A673 (cell line): Measurements from ENCODE around the gene ITM2C. TPM values are rescaled to one million over a fixed set of nuclear protein-coding genes. Genes with fewer than 3 reads are reported as not detected.

Source experiments
- BruUV-seq: library from RNA; stranded (reverse); fragments of 400-500 nt; replicated peaks from 2 replicates; lab custom pipeline; 2021; lab: Mats Ljungman, UMichigan
- CTCF ChIA-PET: fragments of 300-600 bp; sonication (Branson Sonifier 250); formaldehyde crosslinking; loops from one replicate; lab custom pipeline; 2022; ENCODE audit warnings: antibody characterized with exemption; lab: Charles Lee
- POLR2A ChIA-PET: fragments of 300-600 bp; sonication (Branson Sonifier 250); formaldehyde crosslinking; loops from one replicate; lab custom pipeline; 2022; ENCODE audit warnings: antibody characterized with exemption; ENCODE audit not compliant: low non-redundant PET; lab: Charles Lee
- DNase-seq: peaks from one replicate; pipeline ENCODE4 v3.0.0-alpha.2; 2015; ENCODE audit warnings: low spot score
- H3K27ac ChIP-seq: fragments of 200-600 bp; sonication (generic); 2 replicates; pipeline ENCODE4 v1.5.1; 2016; ENCODE audit warnings: mixed run types, low read depth, mild to moderate bottlenecking, mixed read lengths, antibody characterized with exemption, low read length; ENCODE audit not compliant: poor library complexity, severe bottlenecking
- H3K27me3 ChIP-seq: fragments of 200-600 bp; sonication (generic); replicated peaks from 2 replicates; pipeline ENCODE4 v1.6.1; 2017; ENCODE audit warnings: mixed run types, low read depth, mild to moderate bottlenecking, mixed read lengths, antibody characterized with exemption, low read length; ENCODE audit not compliant: insufficient read depth, poor library complexity
- H3K36me3 ChIP-seq: fragments of 200-600 bp; sonication (generic); 2 replicates; pipeline ENCODE4 v1.6.1; 2016; ENCODE audit warnings: mixed run types, mild to moderate bottlenecking, mixed read lengths, antibody characterized with exemption, low read length; ENCODE audit not compliant: insufficient read depth, poor library complexity, severe bottlenecking
- H3K4me1 ChIP-seq: fragments of 200-600 bp; sonication (generic); 2 replicates; pipeline ENCODE4 v1.6.1; 2017; ENCODE audit warnings: mixed run types, mild to moderate bottlenecking, mixed read lengths, antibody characterized with exemption, low read length; ENCODE audit not compliant: insufficient read depth, poor library complexity, severe bottlenecking
- H3K4me3 ChIP-seq: fragments of 200-600 bp; sonication (generic); 2 replicates; pipeline ENCODE4 v1.5.1; 2016; ENCODE audit warnings: low read depth, mixed run types, mild to moderate bottlenecking, mixed read lengths, low read length; ENCODE audit not compliant: poor library complexity, severe bottlenecking
- H3K9me3 ChIP-seq: fragments of 200-600 bp; sonication (generic); 2 replicates; pipeline ENCODE4 v1.6.1; 2016; ENCODE audit warnings: mixed run types, low read depth, mild to moderate bottlenecking, mixed read lengths, antibody characterized with exemption, low read length; ENCODE audit not compliant: poor library complexity, severe bottlenecking
- CTCF ChIP-seq: fragments of 300-800, 200-600 bp; sonication (generic); conservative IDR thresholded peaks from 2 replicates; pipeline ENCODE4 v1.5.1; 2017; ENCODE audit warnings: low read depth, mild to moderate bottlenecking, antibody characterized with exemption, low read length, moderate library complexity, mixed read lengths
- EZH2 ChIP-seq: fragments of 200-600 bp; sonication (generic); IDR thresholded peaks from 2 replicates; pipeline ENCODE4 v1.6.1; 2017; ENCODE audit warnings: borderline replicate concordance, low read depth, mild to moderate bottlenecking, mixed read lengths, antibody characterized with exemption, low read length; ENCODE audit not compliant: poor library complexity, severe bottlenecking
- intact Hi-C: fragments of 100-400 bp; cut with micrococcal nuclease; formaldehyde crosslinking; loops from one replicate; pipeline ENCODE4 v1.10.0; 2022; ENCODE audit not compliant: unreplicated experiment
- total RNA-seq: library from RNA; stranded (reverse); gene quantifications from 2 replicates; pipeline ENCODE4 v1.2.3, GENCODE V29; 2021

Gene ITM2C
- total RNA-seq, 1 experiment from 2014 or later: 283 TPM

GRCh38 chr2:230920167-230920566 lies 55.4 kb downstream of the ITM2C start:
- TF ChIP-seq EZH2 (no peak), CTCF (no peak)
- no peak overlapping the region for H3K4me3 ChIP-seq
- ChIA-PET CTCF (no interaction called here), POLR2A (no interaction called here)
- no peaks in the 10 kb centered on the region for H3K27me3 ChIP-seq
- no peak for DNase-seq
- H3K27ac ChIP-seq: no peak overlapping the region
- no peaks in the 10 kb centered on the region for H3K36me3 ChIP-seq
- no peaks in the 10 kb centered on the region for H3K9me3 ChIP-seq
- no TSS peak for BruUV-seq
- H3K4me1 ChIP-seq: no peaks in the 10 kb centered on the region
- intact Hi-C loops: no loop called here

GRCh38 chr2:230921806-230922595 lies 57.3 kb downstream of the ITM2C start:
- Histone ChIP-seq H3K27ac (no peak overlapping the region), H3K27me3 (no peaks in the 10 kb centered on the region), H3K9me3 (no peaks in the 10 kb centered on the region), H3K4me1 (no peaks in the 10 kb centered on the region), H3K36me3 (no peaks in the 10 kb centered on the region), H3K4me3 (no peak overlapping the region)
- POLR2A ChIA-PET: no interaction called here
- BruUV-seq: no TSS peak
- TF ChIP-seq EZH2 (no peak), CTCF (no peak)
- intact Hi-C loops: no loop called here
- CTCF ChIA-PET: no interaction called here
- no peak for DNase-seq

GRCh38 chr2:230922951-230923717 lies 58.4 kb downstream of the ITM2C start:
- ChIA-PET CTCF (no interaction called here), POLR2A (interaction anchor here (0.6 kb wide), 1 partner anchor 61 kb away, joined by 3 read pairs; no protein-coding TSS in a partner anchor)
- no peaks in the 10 kb centered on the region for H3K4me1 ChIP-seq
- no peaks in the 10 kb centered on the region for H3K36me3 ChIP-seq
- no peak overlapping the region for H3K4me3 ChIP-seq
- H3K9me3 ChIP-seq: no peaks in the 10 kb centered on the region
- H3K27ac ChIP-seq: no peak overlapping the region
- H3K27me3 ChIP-seq: no peaks in the 10 kb centered on the region
- intact Hi-C loops: no loop called here
- no peak for DNase-seq
- TF ChIP-seq CTCF: no peak
- TF ChIP-seq EZH2: no peak
- BruUV-seq: no TSS peak
